Measurements from ENCODE around the gene ZNF846. TPM values are rescaled to one million over a fixed set of nuclear protein-coding genes. Genes with fewer than 3 reads are reported as not detected.

The ZNF846 gene
- total RNA-seq, 2 donors from 2014 or later: 44.0 to 54.6 TPM

DNA sequence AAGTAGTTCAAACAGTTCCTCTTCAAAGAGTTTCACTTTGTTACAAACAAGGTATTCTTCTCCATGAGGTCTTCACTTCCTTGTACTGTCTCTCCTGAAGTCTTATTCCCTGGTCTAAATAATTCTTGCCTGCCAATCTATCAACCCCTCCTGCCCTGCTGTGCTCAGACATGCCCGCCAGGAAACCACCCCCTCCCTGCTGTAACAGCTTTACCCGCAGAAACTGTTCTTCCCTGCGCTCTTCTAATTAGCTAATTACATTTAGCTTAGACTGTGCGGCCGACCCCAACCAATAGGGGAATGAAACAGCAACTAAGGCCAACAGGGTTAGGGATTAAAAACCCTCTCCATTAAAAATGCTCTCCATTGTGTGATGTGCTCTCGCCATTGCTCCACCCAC, 46.7 kb downstream of the ZNF846 start:
- Histone ChIP-seq H3K27me3 (replicated peaks; ENCODE audit: insufficient read depth) (no peaks in the 10 kb centered on the region), H3K27ac (no peak overlapping the region), H3K9me3 (no peaks in the 10 kb centered on the region), H3K36me3 (no peaks in the 10 kb centered on the region), H3K4me3 (no peak overlapping the region), H3K4me1 (ENCODE audit: control insufficient read depth in 1 of 2, low read depth in 2 of 2) (no peaks in the 10 kb centered on the region)
- DNase-seq (ENCODE audit: low spot score) (no peak), ATAC-seq (ENCODE audit: insufficient number of reproducible peaks, low FRiP score, low read depth) (no peak)
- TF ChIP-seq, protein P1, sequence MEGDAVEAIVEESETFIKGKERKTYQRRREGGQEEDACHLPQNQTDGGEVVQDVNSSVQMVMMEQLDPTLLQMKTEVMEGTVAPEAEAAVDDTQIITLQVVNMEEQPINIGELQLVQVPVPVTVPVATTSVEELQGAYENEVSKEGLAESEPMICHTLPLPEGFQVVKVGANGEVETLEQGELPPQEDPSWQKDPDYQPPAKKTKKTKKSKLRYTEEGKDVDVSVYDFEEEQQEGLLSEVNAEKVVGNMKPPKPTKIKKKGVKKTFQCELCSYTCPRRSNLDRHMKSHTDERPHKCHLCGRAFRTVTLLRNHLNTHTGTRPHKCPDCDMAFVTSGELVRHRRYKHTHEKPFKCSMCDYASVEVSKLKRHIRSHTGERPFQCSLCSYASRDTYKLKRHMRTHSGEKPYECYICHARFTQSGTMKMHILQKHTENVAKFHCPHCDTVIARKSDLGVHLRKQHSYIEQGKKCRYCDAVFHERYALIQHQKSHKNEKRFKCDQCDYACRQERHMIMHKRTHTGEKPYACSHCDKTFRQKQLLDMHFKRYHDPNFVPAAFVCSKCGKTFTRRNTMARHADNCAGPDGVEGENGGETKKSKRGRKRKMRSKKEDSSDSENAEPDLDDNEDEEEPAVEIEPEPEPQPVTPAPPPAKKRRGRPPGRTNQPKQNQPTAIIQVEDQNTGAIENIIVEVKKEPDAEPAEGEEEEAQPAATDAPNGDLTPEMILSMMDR (IDR thresholded peaks at IDR 0.05): no peak

DNA sequence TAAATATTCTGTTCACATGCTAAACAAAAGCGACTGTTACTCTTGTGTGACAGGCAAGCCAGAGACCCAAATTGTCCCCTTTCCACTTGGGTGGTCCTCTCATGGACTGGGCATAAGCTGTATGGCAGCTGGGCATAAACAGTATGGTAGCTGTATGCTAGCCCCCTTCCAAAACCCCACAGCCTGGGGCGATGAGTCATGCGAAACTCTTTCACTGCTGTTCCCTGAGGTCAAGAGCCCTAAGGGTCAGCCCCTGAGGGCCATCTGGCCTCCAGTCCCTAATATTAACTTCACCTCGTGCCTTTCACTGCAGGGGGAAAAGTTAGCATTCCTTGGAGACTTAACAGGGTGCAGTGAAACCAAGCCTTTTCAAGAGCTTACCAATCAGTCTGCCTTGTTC, 48.0 kb downstream of the ZNF846 start:
- DNase-seq (ENCODE audit: low spot score) (no peak), ATAC-seq (ENCODE audit: insufficient number of reproducible peaks, low FRiP score, low read depth) (no peak)
- Histone ChIP-seq H3K4me1 (ENCODE audit: control insufficient read depth in 1 of 2, low read depth in 2 of 2) (no peaks in the 10 kb centered on the region), H3K27me3 (replicated peaks; ENCODE audit: insufficient read depth) (no peaks in the 10 kb centered on the region), H3K4me3 (no peak overlapping the region), H3K9me3 (no peaks in the 10 kb centered on the region), H3K27ac (no peak overlapping the region), H3K36me3 (no peaks in the 10 kb centered on the region)
- TF ChIP-seq, protein P1 (IDR thresholded peaks at IDR 0.05): no peak

DNA sequence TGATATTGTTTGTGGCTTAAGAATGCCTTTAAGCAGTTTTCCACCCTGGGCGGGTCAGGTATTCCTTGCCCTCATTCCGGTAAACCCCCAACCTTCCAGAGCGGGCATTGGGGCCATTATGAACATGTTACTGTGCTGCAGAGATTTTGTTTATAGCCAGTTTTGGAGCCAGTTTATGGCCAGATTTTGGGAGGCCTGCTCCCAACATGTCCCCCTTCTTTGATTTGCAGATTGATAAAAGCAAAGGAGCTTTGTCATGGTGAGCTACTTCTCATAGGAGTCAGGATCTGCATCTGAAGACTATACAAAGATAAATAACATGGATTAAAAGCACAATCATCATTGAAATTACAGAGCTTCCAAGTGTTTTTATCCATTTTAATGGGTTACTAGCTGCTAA, 56.7 kb downstream of the ZNF846 start:
- TF ChIP-seq, protein P1 (IDR thresholded peaks at IDR 0.05): no peak
- peaks cover 3% of the 10 kb centered on the region for H3K9me3 ChIP-seq
- H3K36me3 ChIP-seq: no peaks in the 10 kb centered on the region
- H3K27ac ChIP-seq: no peak overlapping the region
- DNase-seq (ENCODE audit: low spot score) (no peak), ATAC-seq (ENCODE audit: insufficient number of reproducible peaks, low FRiP score, low read depth) (no peak)
- no peaks in the 10 kb centered on the region for H3K27me3 ChIP-seq (replicated peaks; ENCODE audit: insufficient read depth)
- no peaks in the 10 kb centered on the region for H3K4me1 ChIP-seq (ENCODE audit: control insufficient read depth in 1 of 2, low read depth in 2 of 2)
- H3K4me3 ChIP-seq: no peak overlapping the region

DNA sequence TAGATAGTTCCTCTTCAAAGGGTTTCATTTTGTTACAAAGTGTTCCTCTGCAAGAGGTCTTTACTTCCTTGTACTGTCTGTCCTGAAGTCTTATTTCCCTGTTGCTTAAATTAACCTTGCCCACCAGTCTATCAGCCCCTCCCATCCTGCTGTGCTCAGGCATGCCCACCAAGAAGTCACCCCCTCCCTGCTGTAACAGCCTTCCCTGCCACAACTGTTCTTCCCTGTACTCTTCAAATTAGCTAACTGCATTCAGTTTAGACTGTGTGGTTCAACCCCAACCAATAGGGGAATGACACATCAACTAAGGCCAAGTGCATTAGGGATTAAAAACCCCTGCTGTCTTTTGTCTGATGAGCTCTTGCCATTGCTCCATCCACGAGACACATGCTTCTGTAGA, 59.2 kb downstream of the ZNF846 start:
- H3K4me3 ChIP-seq: no peak overlapping the region
- no peaks in the 10 kb centered on the region for H3K4me1 ChIP-seq (ENCODE audit: control insufficient read depth in 1 of 2, low read depth in 2 of 2)
- peaks cover 3% of the 10 kb centered on the region for H3K9me3 ChIP-seq
- H3K27me3 ChIP-seq (replicated peaks; ENCODE audit: insufficient read depth): no peaks in the 10 kb centered on the region
- no peak overlapping the region for H3K27ac ChIP-seq
- DNase-seq (ENCODE audit: low spot score) (no peak), ATAC-seq (ENCODE audit: insufficient number of reproducible peaks, low FRiP score, low read depth) (no peak)
- TF ChIP-seq, protein P1 (IDR thresholded peaks at IDR 0.05): no peak
- H3K36me3 ChIP-seq: no peaks in the 10 kb centered on the region

DNA sequence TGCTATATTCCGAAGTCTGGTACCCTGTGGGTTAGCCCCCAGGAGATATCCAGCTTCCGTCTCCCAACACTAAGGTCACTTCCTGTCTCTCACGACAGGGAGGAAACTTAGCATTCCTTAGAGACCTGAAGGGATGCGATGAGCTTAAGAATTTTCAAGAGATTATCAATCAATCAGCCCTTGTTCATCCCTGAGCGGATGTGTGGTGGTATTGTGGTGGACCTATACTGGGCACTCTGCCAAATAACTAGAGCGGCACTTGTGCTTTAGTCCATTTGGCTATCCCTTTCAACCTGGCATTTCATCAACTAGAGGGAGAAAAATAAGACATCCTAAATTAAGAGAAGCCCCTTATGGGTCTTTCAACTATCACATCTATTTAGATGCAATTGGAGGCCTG, 62.7 kb downstream of the ZNF846 start:
- Histone ChIP-seq H3K4me3 (no peak overlapping the region), H3K36me3 (no peaks in the 10 kb centered on the region), H3K27ac (no peak overlapping the region), H3K9me3 (no peaks in the 10 kb centered on the region), H3K27me3 (replicated peaks; ENCODE audit: insufficient read depth) (no peaks in the 10 kb centered on the region), H3K4me1 (ENCODE audit: control insufficient read depth in 1 of 2, low read depth in 2 of 2) (no peaks in the 10 kb centered on the region)
- DNase-seq (ENCODE audit: low spot score) (no peak), ATAC-seq (ENCODE audit: insufficient number of reproducible peaks, low FRiP score, low read depth) (no peak)
- TF ChIP-seq, protein P1 (IDR thresholded peaks at IDR 0.05): no peak

Measured in thoracic aorta (tissue), 2 donors.